CD14-positive monocyte (primary cell): ENCODE data around the gene SAMD13. TPM values are rescaled to one million over a fixed set of nuclear protein-coding genes. Genes with fewer than 3 reads are reported as not detected.
A peak's percentile ranks its signal among the peaks of the same experiment; 100 is the strongest.

Experiments
- DNase-seq, 3 donors: peaks; one replicate each; pipeline ENCODE4 v3.0.0-alpha.2; 2011 to 2022
- H2AFZ ChIP-seq: 2 replicates; pipeline ENCODE4 v1.6.0; 2012; ENCODE audit warnings: mild to moderate bottlenecking, low read depth, low read length, inconsistent platforms; ENCODE audit not compliant: insufficient read depth, poor library complexity, severe bottlenecking
- H3K27ac ChIP-seq, 2 donors: 1 replicate in 1 of 2; 2 replicates in 1 of 2; pipeline ENCODE4 v1.5.1; 2012 to 2013; ENCODE audit warnings: low read length in 2 of 2, control low read depth in 1 of 2, inconsistent platforms in 1 of 2, low read depth in 1 of 2, mild to moderate bottlenecking in 1 of 2
- H3K27me3 ChIP-seq, 2 donors: one replicate each; pipeline versions ENCODE4 v1.6.0 to v1.6.1; 2011 to 2013; ENCODE audit warnings: low read length in 2 of 2; ENCODE audit not compliant: control insufficient read depth in 2 of 2, insufficient read depth in 2 of 2
- H3K36me3 ChIP-seq, 2 donors: replicated peaks in 1 of 2; 1 replicate in 1 of 2; 2 replicates in 1 of 2; pipeline versions ENCODE4 v1.5.1 to v1.6.1; 2012 to 2013; ENCODE audit warnings: low read length in 2 of 2, control low read depth in 1 of 2, inconsistent platforms in 1 of 2, mild to moderate bottlenecking in 1 of 2; ENCODE audit not compliant: insufficient read depth in 2 of 2, control insufficient read depth in 1 of 2
- H3K4me1 ChIP-seq, 2 donors: 1 replicate in 1 of 2; 2 replicates in 1 of 2; pipeline versions ENCODE4 v1.5.1 to v1.6.1; 2012 to 2013; ENCODE audit warnings: low read length in 2 of 2, control low read depth in 1 of 2, inconsistent platforms in 1 of 2, mild to moderate bottlenecking in 1 of 2, moderate library complexity in 1 of 2; ENCODE audit not compliant: insufficient read depth in 2 of 2, control insufficient read depth in 1 of 2
- H3K4me2 ChIP-seq: replicated peaks from 2 replicates; pipeline ENCODE3; 2012; ENCODE audit warnings: low read length, moderate library complexity, mild to moderate bottlenecking; ENCODE audit not compliant: poor library complexity, severe bottlenecking; ENCODE audit errors: extremely low read depth
- H3K4me3 ChIP-seq, 3 experiments: fragments of 200-600 bp in 1 of 3; sonication (generic) in 1 of 3; replicated peaks in 1 of 3; 1 replicate in 2 of 3; 2 replicates in 1 of 3; pipeline ENCODE4 v1.5.1; 2011 to 2013; ENCODE audit warnings: low read length in 3 of 3, mild to moderate bottlenecking in 3 of 3, control low read depth in 2 of 3, low read depth in 2 of 3, inconsistent platforms in 1 of 3, moderate library complexity in 1 of 3
- H3K79me2 ChIP-seq: 2 replicates; pipeline ENCODE4 v1.6.0; 2012; ENCODE audit warnings: mild to moderate bottlenecking, control low read depth, inconsistent platforms, low read length, moderate library complexity; ENCODE audit not compliant: insufficient read depth
- H3K9ac ChIP-seq: 2 replicates; pipeline ENCODE4 v1.6.0; 2017; ENCODE audit warnings: low read length, mild to moderate bottlenecking; ENCODE audit not compliant: insufficient read depth, poor library complexity, severe bottlenecking
- H3K9me3 ChIP-seq, 2 donors: replicated peaks in 1 of 2; 1 replicate in 1 of 2; 2 replicates in 1 of 2; pipeline versions ENCODE4 v1.5.1 to v1.6.1; 2012 to 2013; ENCODE audit warnings: low read length in 2 of 2, control low read depth in 1 of 2; ENCODE audit not compliant: control insufficient read depth in 1 of 2, insufficient read depth in 1 of 2
- H4K20me1 ChIP-seq: 2 replicates; pipeline ENCODE4 v1.6.0; 2012; ENCODE audit warnings: mild to moderate bottlenecking, low read length, control low read depth, moderate library complexity; ENCODE audit not compliant: insufficient read depth
- H3K27ac Mint-ChIP-seq, 7 donors: one replicate each; pipeline ENCODE4 v1.8.0; 2020; ENCODE audit warnings: mild to moderate bottlenecking in 7 of 7, mixed read lengths in 7 of 7, moderate library complexity in 6 of 7, inconsistent platforms in 2 of 7
- H3K27me3 Mint-ChIP-seq, 3 donors: one replicate each; pipeline ENCODE4 v1.8.0; 2021 to 2022; ENCODE audit warnings: low read depth in 3 of 3, mild to moderate bottlenecking in 3 of 3, mixed read lengths in 3 of 3, moderate library complexity in 3 of 3, inconsistent platforms in 1 of 3
- H3K36me3 Mint-ChIP-seq, 2 donors: one replicate each; pipeline ENCODE4 v1.8.0; 2020; ENCODE audit warnings: mixed read lengths in 2 of 2, inconsistent platforms in 1 of 2, mild to moderate bottlenecking in 1 of 2
- H3K4me1 Mint-ChIP-seq: one replicate; pipeline ENCODE4 v1.8.0; 2020; ENCODE audit warnings: mild to moderate bottlenecking, mixed read lengths
- H3K4me3 Mint-ChIP-seq, 2 donors: one replicate each; pipeline ENCODE4 v1.8.0; 2020; ENCODE audit warnings: mild to moderate bottlenecking in 2 of 2, mixed read lengths in 2 of 2, moderate library complexity in 1 of 2
- H3K9me3 Mint-ChIP-seq, 7 donors: one replicate each; pipeline ENCODE4 v1.8.0; 2020 to 2022; ENCODE audit warnings: mixed read lengths in 7 of 7, mild to moderate bottlenecking in 6 of 7, moderate library complexity in 6 of 7, inconsistent platforms in 2 of 7
- WGBS: methylation state at CpG from one replicate; pipeline ENCODE4 v1.1.5; 2013; ENCODE audit warnings: missing lambda C conversion rate; ENCODE audit not compliant: insufficient coverage; 5-methylcytosine and 5-hydroxymethylcytosine counted together
- intact Hi-C, 2 donors: fragments of 100-400 bp; cut with micrococcal nuclease; formaldehyde crosslinking; loops; one replicate each; pipeline versions ENCODE4 v1.15.0 to v1.15.1; 2023
- polyA plus RNA-seq, 3 donors: library from polyadenylated mRNA; depleted of rRNA in 1 of 3; unstranded in 2 of 3; stranded (reverse) in 1 of 3; fragments of 300-500 nt in 2 of 3; fragments of >200 nt in 1 of 3; fragmentation: Illumina TruSeq in 2 of 3; gene quantifications; 1 replicate in 2 of 3; 2 replicates in 1 of 3; pipeline ENCODE4 v1.2.3, GENCODE V29; 2012 to 2021
- TF ChIP-seq, protein P1 (sequence below): fragments of 200-600 bp; IDR thresholded peaks from one replicate; pipeline ENCODE4 v1.8.0; 2022; ENCODE audit warnings: antibody characterized with exemption, mild to moderate bottlenecking

The SAMD13 gene
- polyA plus RNA-seq, 3 donors = 0.33 to 0.56 (median 0.39) TPM

DNA sequence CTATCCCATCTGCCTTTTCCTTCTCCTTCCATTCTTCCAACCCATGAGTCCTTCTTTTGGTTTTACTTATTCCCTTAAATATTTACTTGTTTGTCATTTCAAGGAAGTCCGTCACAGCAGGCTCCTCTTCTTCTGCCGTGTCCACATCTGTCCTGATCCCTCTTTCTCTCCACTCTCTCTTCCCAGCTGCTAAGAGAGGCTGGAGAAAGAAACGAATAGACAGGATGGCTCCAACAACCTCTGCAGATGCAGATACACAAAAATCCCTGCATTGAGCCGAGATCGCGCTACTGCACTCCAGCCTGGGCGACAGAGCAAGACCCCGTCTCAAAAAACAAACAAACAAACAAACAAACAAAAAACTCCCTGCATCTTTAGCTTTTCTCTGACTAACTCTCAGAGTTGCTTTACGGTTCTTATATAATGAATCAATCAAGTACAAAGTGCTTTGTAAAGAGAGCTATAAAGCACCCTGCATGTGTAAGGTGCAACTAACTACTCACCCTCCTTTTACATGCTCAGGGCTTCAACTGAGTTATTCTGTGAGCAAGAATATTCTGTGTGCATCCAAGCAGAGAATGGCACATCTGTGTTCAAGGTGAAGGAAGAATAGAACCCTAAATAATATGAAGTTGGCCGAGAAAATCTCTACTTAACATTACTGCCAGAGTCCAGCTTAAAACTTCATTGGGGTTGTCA lies 3.8 kb upstream of the SAMD13 start:
- Histone ChIP-seq H3K36me3 (no peaks in the 10 kb centered on the region), H3K79me2 (no peaks in the 10 kb centered on the region), H3K9ac (no peak overlapping the region), H3K4me1 (peaks cover 18 to 31% of the 10 kb centered on the region in 2 donors), H3K4me2 (peak overlapping the region; percentile 90), H3K9me3 (no peaks in the 10 kb centered on the region), H3K27me3 (no peaks in the 10 kb centered on the region), H2AFZ (peak overlapping the region; percentile 97), H3K27ac (no peak overlapping the region), H3K4me3 (peak overlapping the region in 1 of 3 experiments; percentile 93), H4K20me1 (no peaks in the 10 kb centered on the region)
- Mint-ChIP-seq H3K36me3 (no peaks in the 10 kb centered on the region), H3K9me3 (peaks cover 4 to 17% (median 13%) of the 10 kb centered on the region in 7 donors), H3K27me3 (no peaks in the 10 kb centered on the region), H3K4me1 (peaks cover 34% of the 10 kb centered on the region), H3K27ac (no peak overlapping the region), H3K4me3 (peak overlapping the region; percentile 94 to 95)
- TF ChIP-seq, protein P1, sequence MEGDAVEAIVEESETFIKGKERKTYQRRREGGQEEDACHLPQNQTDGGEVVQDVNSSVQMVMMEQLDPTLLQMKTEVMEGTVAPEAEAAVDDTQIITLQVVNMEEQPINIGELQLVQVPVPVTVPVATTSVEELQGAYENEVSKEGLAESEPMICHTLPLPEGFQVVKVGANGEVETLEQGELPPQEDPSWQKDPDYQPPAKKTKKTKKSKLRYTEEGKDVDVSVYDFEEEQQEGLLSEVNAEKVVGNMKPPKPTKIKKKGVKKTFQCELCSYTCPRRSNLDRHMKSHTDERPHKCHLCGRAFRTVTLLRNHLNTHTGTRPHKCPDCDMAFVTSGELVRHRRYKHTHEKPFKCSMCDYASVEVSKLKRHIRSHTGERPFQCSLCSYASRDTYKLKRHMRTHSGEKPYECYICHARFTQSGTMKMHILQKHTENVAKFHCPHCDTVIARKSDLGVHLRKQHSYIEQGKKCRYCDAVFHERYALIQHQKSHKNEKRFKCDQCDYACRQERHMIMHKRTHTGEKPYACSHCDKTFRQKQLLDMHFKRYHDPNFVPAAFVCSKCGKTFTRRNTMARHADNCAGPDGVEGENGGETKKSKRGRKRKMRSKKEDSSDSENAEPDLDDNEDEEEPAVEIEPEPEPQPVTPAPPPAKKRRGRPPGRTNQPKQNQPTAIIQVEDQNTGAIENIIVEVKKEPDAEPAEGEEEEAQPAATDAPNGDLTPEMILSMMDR = no peak
- DNase-seq = no peak
- WGBS = 95% methylated on average over 6 of the region's 10 CpGs
- intact Hi-C loops = no loop called here

DNA sequence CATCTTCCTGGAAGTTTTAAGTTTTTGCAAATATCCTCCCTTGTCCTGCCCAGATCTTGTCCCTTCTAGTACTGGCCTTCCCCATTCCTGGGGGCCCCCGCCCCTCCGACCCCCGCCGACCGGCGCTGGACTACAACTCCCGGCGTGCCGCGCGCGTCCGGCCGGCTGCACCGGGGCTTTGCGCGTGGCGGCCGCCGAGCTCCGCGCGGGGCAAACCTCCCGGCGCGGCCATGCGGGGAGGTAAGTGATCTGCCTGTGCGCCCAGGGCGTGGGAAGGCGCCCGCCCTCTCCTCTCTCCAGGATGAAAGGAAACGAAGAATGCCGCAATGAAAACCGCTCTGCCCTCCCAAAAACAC lies 3.2 kb upstream of the SAMD13 start:
- Histone ChIP-seq H3K36me3 (no peaks in the 10 kb centered on the region), H4K20me1 (no peaks in the 10 kb centered on the region), H3K4me1 (peaks cover 18 to 34% of the 10 kb centered on the region in 2 donors), H3K9me3 (no peaks in the 10 kb centered on the region), H3K27me3 (no peaks in the 10 kb centered on the region), H3K4me3 (peak overlapping the region; percentile 73 to 93 (median 92)), H3K79me2 (no peaks in the 10 kb centered on the region), H3K4me2 (peak overlapping the region; percentile 90), H2AFZ (peak overlapping the region; percentile 97), H3K27ac (peak overlapping the region; percentile 58 to 61), H3K9ac (peak overlapping the region; percentile 66)
- H3K27me3 Mint-ChIP-seq = no peaks in the 10 kb centered on the region
- H3K9me3 Mint-ChIP-seq = peaks cover 4 to 17% (median 13%) of the 10 kb centered on the region in 7 donors
- H3K4me1 Mint-ChIP-seq = peaks cover 39% of the 10 kb centered on the region
- 0% methylated on average over 34 of the region's 34 CpGs for WGBS
- H3K4me3 Mint-ChIP-seq = peak overlapping the region; percentile 94 to 95
- TF ChIP-seq, protein P1 = no peak
- intact Hi-C loops = no loop called here
- no peaks in the 10 kb centered on the region for H3K36me3 Mint-ChIP-seq
- peak overlapping the region in 6 of 7 donors; percentile 50 to 86 (median 62) for H3K27ac Mint-ChIP-seq
- peak in 2 of 3 donors; percentile 12 to 32 for DNase-seq
